NB4 (cell line): ENCODE measurements around the gene SIRT7.

ENCODE experiments used
- CTCF ChIP-seq: IDR thresholded peaks from one replicate; pipeline ENCODE4 v1.5.1; 2012; ENCODE audit warnings: low read depth, low read length
- MYC ChIP-seq: IDR thresholded peaks from 2 replicates; pipeline ENCODE4 v1.6.1; 2011; ENCODE audit warnings: low read depth, low read length
- POLR2A ChIP-seq: IDR thresholded peaks from 2 replicates; pipeline ENCODE4 v1.6.1; 2011; ENCODE audit warnings: mild to moderate bottlenecking; ENCODE audit not compliant: insufficient read length; ENCODE audit errors: extremely low read depth

GRCh38 chr17:81899514-81900166, 18.3 kb downstream of the SIRT7 start:
- TF ChIP-seq CTCF (no peak), POLR2A (no peak), MYC (no peak)
